HepG2 (cell line): ENCODE measurements around the gene UBAP1. TPM values are rescaled to one million over a fixed set of nuclear protein-coding genes. Genes with fewer than 3 reads are reported as not detected.

Experiments used
- ELF3 ChIP-seq: IDR thresholded peaks from 2 replicates; pipeline ENCODE4 v1.6.1; 2016; ENCODE audit warnings: missing genetic modification reagents, missing compliant biosample characterization
- FOXA1 ChIP-seq, 2 experiments: fragments of 450-650 bp in 1 of 2; sonication (generic) in 1 of 2; formaldehyde crosslinking in 1 of 2; IDR thresholded peaks; 2 replicates each; pipeline versions ENCODE4 v1.4.0 to v1.6.1; 2016 to 2020; ENCODE audit warnings: missing genetic modification reagents in 1 of 2
- FOXK2 ChIP-seq: fragments of 450-650 bp; IDR thresholded peaks from 2 replicates; pipeline ENCODE4 v1.6.1; 2016
- KDM5B ChIP-seq: sonication (generic); formaldehyde crosslinking; IDR thresholded peaks from 2 replicates; pipeline ENCODE4 v1.4.0; 2020; ENCODE audit warnings: missing genetic modification reagents, mild to moderate bottlenecking, borderline replicate concordance
- KMT2A ChIP-seq: sonication (generic); formaldehyde crosslinking; IDR thresholded peaks from 2 replicates; pipeline ENCODE4 v1.4.0; 2020; ENCODE audit warnings: missing genetic modification reagents
- LRRFIP1 ChIP-seq: sonication (generic); formaldehyde crosslinking; conservative IDR thresholded peaks from 2 replicates; pipeline ENCODE4 v1.4.0; 2020; ENCODE audit warnings: missing genetic modification reagents
- NFKB2 ChIP-seq: sonication (generic); formaldehyde crosslinking; IDR thresholded peaks from 2 replicates; pipeline ENCODE4 v1.4.0; 2020; ENCODE audit warnings: missing genetic modification reagents, borderline replicate concordance
- RFXANK ChIP-seq: IDR thresholded peaks from 2 replicates; pipeline ENCODE4 v1.6.1; 2016
- TBX3 ChIP-seq: fragments of 450-650 bp; IDR thresholded peaks from 2 replicates; pipeline ENCODE4 v1.6.1; 2017; ENCODE audit warnings: antibody characterized with exemption, mild to moderate bottlenecking, inconsistent platforms, borderline replicate concordance
- TRIM24 ChIP-seq: sonication (generic); formaldehyde crosslinking; IDR thresholded peaks from 2 replicates; pipeline ENCODE4 v1.8.0; 2022; ENCODE audit warnings: mild to moderate bottlenecking, missing genetic modification reagents
- TSC22D2 ChIP-seq: sonication (generic); formaldehyde crosslinking; IDR thresholded peaks from 2 replicates; pipeline ENCODE4 v1.5.1; 2020; ENCODE audit warnings: missing genetic modification reagents, mild to moderate bottlenecking, borderline replicate concordance
- ZFP1 ChIP-seq: IDR thresholded peaks from 2 replicates; pipeline ENCODE4 v1.6.1; 2016
- ZFP91 ChIP-seq: sonication (generic); formaldehyde crosslinking; IDR thresholded peaks from 2 replicates; pipeline ENCODE4 v1.9.0; 2022; ENCODE audit warnings: missing genetic modification reagents, mild to moderate bottlenecking, borderline replicate concordance
- ZFX ChIP-seq: sonication (generic); formaldehyde crosslinking; IDR thresholded peaks from 2 replicates; pipeline ENCODE4 v1.4.0; 2020; ENCODE audit warnings: mild to moderate bottlenecking, low read depth, missing genetic modification reagents, moderate library complexity
- ZHX2 ChIP-seq, 2 experiments: sonication (generic) in 1 of 2; formaldehyde crosslinking in 1 of 2; IDR thresholded peaks; 2 replicates each; pipeline versions ENCODE4 v1.6.1 to v1.9.0; 2014 to 2022; ENCODE audit warnings: antibody characterized with exemption in 1 of 2, borderline replicate concordance in 1 of 2, inconsistent platforms in 1 of 2, low read depth in 1 of 2, missing genetic modification reagents in 1 of 2
- ZNF33B ChIP-seq: sonication (generic); formaldehyde crosslinking; IDR thresholded peaks from 2 replicates; pipeline ENCODE4 v1.5.1; 2020; ENCODE audit warnings: mild to moderate bottlenecking, missing genetic modification reagents
- ZNF678 ChIP-seq: sonication (generic); formaldehyde crosslinking; IDR thresholded peaks from 2 replicates; pipeline ENCODE4 v1.4.0; 2020; ENCODE audit warnings: mild to moderate bottlenecking, missing genetic modification reagents
- ZNF878 ChIP-seq: sonication (generic); formaldehyde crosslinking; IDR thresholded peaks from 2 replicates; pipeline ENCODE4 v1.8.1; 2023; ENCODE audit warnings: mild to moderate bottlenecking, missing genetic modification reagents, moderate library complexity
- ZSCAN29 ChIP-seq: sonication (generic); formaldehyde crosslinking; conservative IDR thresholded peaks from 2 replicates; pipeline ENCODE4 v1.4.0; 2020; ENCODE audit warnings: mild to moderate bottlenecking, missing genetic modification reagents
- polyA plus RNA-seq, 8 experiments: library from polyadenylated mRNA; depleted of rRNA in 3 of 8; stranded (reverse) in 7 of 8; unstranded in 1 of 8; fragments of >200 nt; fragmentation: Illumina TruSeq in 4 of 8; extraction: Trizol in 4 of 8; gene quantifications; 2 replicates each; pipeline versions ENCODE4 v1.2.1 to v1.2.3, GENCODE V29; 2011 to 2016; ENCODE audit warnings: low read depth in 4 of 8, missing spikeins in 1 of 8, mixed read lengths in 1 of 8; ENCODE audit not compliant: insufficient read depth in 1 of 8
- total RNA-seq, 5 experiments: library from RNA; depleted of rRNA; stranded (reverse); fragments of >200 nt; fragmentation: Illumina TruSeq; extraction: Trizol; gene quantifications; 2 replicates each; pipeline ENCODE4 v1.2.3, GENCODE V29; 2016; ENCODE audit warnings: low read depth in 1 of 5

UBAP1 gene
- total and polyA plus RNA-seq, 2 of the 13 experiments (the other 11 are each of a cell fraction or from before 2014, with no cell fraction given): 19.5 to 40.5 TPM

- peak; percentile 83 for TF ChIP-seq ZFP91 (CRISPR knock-in tag)
- peak; percentile 59; the same call in 1 of the 2 replicates for TF ChIP-seq KMT2A (CRISPR knock-in tag)
- TF ChIP-seq TSC22D2 (CRISPR knock-in tag): peak; percentile 82; the same call in 1 of the 2 replicates
- TF ChIP-seq NFKB2: peak; percentile 57; the same call in 1 of the 2 replicates
- TF ChIP-seq TRIM24 (CRISPR knock-in tag): no peak
- TF ChIP-seq ZNF878 (CRISPR knock-in tag): no peak
- peak; percentile 86 for TF ChIP-seq ZHX2 (IDR thresholded peaks at IDR 0.05; ENCODE audit: low read depth)
- TF ChIP-seq ZHX2 (CRISPR knock-in tag; IDR thresholded peaks at IDR 0.05; ENCODE audit: borderline replicate concordance): no peak
- TF ChIP-seq FOXK2: peak; percentile 67; the same call in 1 of the 2 replicates
- peak; percentile 50; the same call in 1 of the 2 replicates for TF ChIP-seq KDM5B
- TF ChIP-seq ELF3: no peak; the same call in 1 of the 2 replicates
- TF ChIP-seq RFXANK (CRISPR knock-in tag): peak; percentile 28; the same call in 1 of the 2 replicates
- TF ChIP-seq FOXA1 (IDR thresholded peaks at IDR 0.05): no peak
- 0 out of 2 replicates have a peak, but pooled peaks have one; percentile 25 for TF ChIP-seq FOXA1 (CRISPR knock-in tag; IDR thresholded peaks at IDR 0.05)
- TF ChIP-seq LRRFIP1 (CRISPR knock-in tag): no peak
- TF ChIP-seq ZNF33B (CRISPR knock-in tag): peak; percentile 85; the same call in 1 of the 2 replicates
- 0 out of 2 replicates have a peak, but pooled peaks have one; percentile 27 for TF ChIP-seq ZFP1 (CRISPR knock-in tag)
- TF ChIP-seq ZSCAN29: peak; percentile 74; the same call in 1 of the 2 replicates
- peak; percentile 88 for TF ChIP-seq ZFX
- no peak for TF ChIP-seq TBX3
- no peak for TF ChIP-seq ZNF678 (CRISPR knock-in tag)
These were observed at the start of gene UBAP1 (continued) for GRCh38 chr9:34178436-34179212.
